HepG2 (cell line): Measurements from ENCODE around the gene CPNE4. TPM values are rescaled to one million over a fixed set of nuclear protein-coding genes. Genes with fewer than 3 reads are reported as not detected.

Experiments used
- FOSL1 ChIP-seq: sonication (generic); formaldehyde crosslinking; IDR thresholded peaks from 2 replicates; pipeline ENCODE4 v1.9.0; 2021; ENCODE audit warnings: missing genetic modification reagents, borderline replicate concordance
- FOXC1 ChIP-seq: sonication (generic); formaldehyde crosslinking; IDR thresholded peaks from 2 replicates; pipeline ENCODE4 v1.8.0; 2022; ENCODE audit warnings: mild to moderate bottlenecking, missing genetic modification reagents, borderline replicate concordance
- HINFP ChIP-seq: sonication (generic); formaldehyde crosslinking; IDR thresholded peaks from 2 replicates; pipeline ENCODE4 v1.4.0; 2020; ENCODE audit warnings: low read depth, mild to moderate bottlenecking, missing genetic modification reagents
- HNRNPK ChIP-seq: fragments of 200-400 bp; formaldehyde crosslinking; IDR thresholded peaks from 2 replicates; pipeline ENCODE4 v1.6.1; 2018; ENCODE audit warnings: low read length, low read depth, moderate library complexity, mild to moderate bottlenecking; ENCODE audit not compliant: poor library complexity, severe bottlenecking
- IRF1 ChIP-seq: sonication (generic); formaldehyde crosslinking; IDR thresholded peaks from 2 replicates; pipeline ENCODE4 v1.4.0; 2020; ENCODE audit warnings: low read depth, mild to moderate bottlenecking, missing genetic modification reagents
- JARID2 ChIP-seq: sonication (generic); formaldehyde crosslinking; IDR thresholded peaks from 2 replicates; pipeline ENCODE4 v1.8.1; 2023; ENCODE audit warnings: missing genetic modification reagents, inconsistent platforms; ENCODE audit not compliant: insufficient replicate concordance
- MAZ ChIP-seq, 2 experiments: sonication (generic) in 1 of 2; formaldehyde crosslinking in 1 of 2; IDR thresholded peaks; 2 replicates each; pipeline versions ENCODE4 v1.5.0 to v1.6.1; 2012 to 2020; ENCODE audit warnings: low read depth in 2 of 2, mild to moderate bottlenecking in 2 of 2, borderline replicate concordance in 1 of 2, improper control_type of control experiment in 1 of 2, low read length in 1 of 2, missing genetic modification reagents in 1 of 2, moderate library complexity in 1 of 2
- MLLT10 ChIP-seq: sonication (generic); formaldehyde crosslinking; IDR thresholded peaks from 2 replicates; pipeline ENCODE4 v1.4.0; 2020; ENCODE audit warnings: missing genetic modification reagents
- MYC ChIP-seq: sonication (generic); formaldehyde crosslinking; IDR thresholded peaks from 2 replicates; pipeline ENCODE4 v1.9.0; 2021; ENCODE audit warnings: missing genetic modification reagents, borderline replicate concordance
- RNF2 ChIP-seq: fragments of 450-650 bp; conservative IDR thresholded peaks from 2 replicates; pipeline ENCODE4 v1.6.1; 2016; ENCODE audit warnings: low read depth
- RNF219 ChIP-seq: sonication (generic); formaldehyde crosslinking; IDR thresholded peaks from 2 replicates; pipeline ENCODE4 v1.5.0; 2020; ENCODE audit warnings: mild to moderate bottlenecking, missing genetic modification reagents
- TBL1XR1 ChIP-seq: fragments of 150-350 bp; IDR thresholded peaks from 2 replicates; pipeline ENCODE4 v1.6.1; 2014; ENCODE audit warnings: borderline replicate concordance, low read length; ENCODE audit not compliant: partially characterized antibody
- TEAD2 ChIP-seq: sonication (generic); formaldehyde crosslinking; IDR thresholded peaks from 2 replicates; pipeline ENCODE4 v1.9.0; 2021; ENCODE audit warnings: missing genetic modification reagents
- TP53 ChIP-seq: sonication (generic); formaldehyde crosslinking; conservative IDR thresholded peaks from 2 replicates; pipeline ENCODE4 v1.4.0; 2020; ENCODE audit warnings: missing genetic modification reagents
- TRAFD1 ChIP-seq: sonication (generic); formaldehyde crosslinking; IDR thresholded peaks from 2 replicates; pipeline ENCODE4 v1.5.1; 2020; ENCODE audit warnings: missing genetic modification reagents, mild to moderate bottlenecking, borderline replicate concordance
- ZMYM2 ChIP-seq: sonication (generic); formaldehyde crosslinking; IDR thresholded peaks from 2 replicates; pipeline ENCODE4 v1.8.0; 2022; ENCODE audit warnings: mild to moderate bottlenecking, missing genetic modification reagents
- ZNF33B ChIP-seq: sonication (generic); formaldehyde crosslinking; IDR thresholded peaks from 2 replicates; pipeline ENCODE4 v1.5.1; 2020; ENCODE audit warnings: mild to moderate bottlenecking, missing genetic modification reagents
- ZNF580 ChIP-seq: IDR thresholded peaks from 2 replicates; pipeline ENCODE4 v1.6.1; 2016; ENCODE audit warnings: low read depth, borderline replicate concordance
- polyA plus RNA-seq, 8 experiments: library from polyadenylated mRNA; depleted of rRNA in 3 of 8; stranded (reverse) in 7 of 8; unstranded in 1 of 8; fragments of >200 nt; fragmentation: Illumina TruSeq in 4 of 8; extraction: Trizol in 4 of 8; gene quantifications; 2 replicates each; pipeline versions ENCODE4 v1.2.1 to v1.2.3, GENCODE V29; 2011 to 2016; ENCODE audit warnings: low read depth in 4 of 8, missing spikeins in 1 of 8, mixed read lengths in 1 of 8; ENCODE audit not compliant: insufficient read depth in 1 of 8
- total RNA-seq, 5 experiments: library from RNA; depleted of rRNA; stranded (reverse); fragments of >200 nt; fragmentation: Illumina TruSeq; extraction: Trizol; gene quantifications; 2 replicates each; pipeline ENCODE4 v1.2.3, GENCODE V29; 2016; ENCODE audit warnings: low read depth in 1 of 5

The CPNE4 gene
- total and polyA plus RNA-seq, 2 of the 13 experiments (the other 11 are each of a cell fraction or from before 2014, with no cell fraction given), result not detected

- no peak for TF ChIP-seq HINFP
- peak; percentile 31; the same call in 1 of the 2 replicates for TF ChIP-seq FOXC1 (CRISPR knock-in tag)
- TF ChIP-seq TBL1XR1, result no peak
- TF ChIP-seq RNF2, result no peak
- TF ChIP-seq HNRNPK, result no peak
- peak; percentile 88; the same call in 1 of the 2 replicates for TF ChIP-seq ZNF580 (CRISPR knock-in tag)
- TF ChIP-seq TRAFD1 (CRISPR knock-in tag), result no peak
- TF ChIP-seq MLLT10 (CRISPR knock-in tag), result no peak
- no peak for TF ChIP-seq RNF219
- TF ChIP-seq FOSL1 (CRISPR knock-in tag), result no peak
- TF ChIP-seq JARID2 (CRISPR knock-in tag), result no peak
- 0 out of 2 replicates have a peak, but pooled peaks have one; percentile 53 for TF ChIP-seq TP53 (CRISPR knock-in tag)
- peak; percentile 36; the same call in 1 of the 2 replicates for TF ChIP-seq ZNF33B (CRISPR knock-in tag)
- TF ChIP-seq IRF1 (CRISPR knock-in tag), result no peak
- TF ChIP-seq ZMYM2, result no peak
- peak; percentile 40; the same call in 1 of the 2 replicates for TF ChIP-seq MYC (CRISPR knock-in tag)
- TF ChIP-seq MAZ (IDR thresholded peaks at IDR 0.05; ENCODE audit: borderline replicate concordance, low read depth, low read length), result peak; percentile 78; the same call in 1 of the 2 replicates
- TF ChIP-seq MAZ (CRISPR knock-in tag; IDR thresholded peaks at IDR 0.05; ENCODE audit: low read depth), result peak; percentile 59
- peak; percentile 83; the same call in 1 of the 2 replicates for TF ChIP-seq TEAD2
Measured at GRCh38 chr3:132034486-132035464, at the start of gene CPNE4 (continued).
